ENCODE results near the gene RPS6KA2.

GRCh38 chr6:166560222-166560621 is 66.8 kb downstream of the RPS6KA2 start:
- TF ChIP-seq EZH2 (IDR thresholded peaks at IDR 0.05) (no peak), POLR2AphosphoS5 (IDR thresholded peaks at IDR 0.05; ENCODE audit: borderline replicate concordance, low read depth, low read length) (no peak), FOXP2 (optimal IDR thresholded peaks at IDR 0.05; ENCODE audit: control extremely low read depth, extremely low read length, insufficient read depth) (no peak)

Measured in SK-N-MC (cell line).